Measurements from ENCODE around the gene RRAS.
"Not testable (repeated sequence)": the region's sequence is repeated elsewhere in the genome, so short reads cannot be mapped to it uniquely, and the experiment has no call there.

The RRAS gene

GRCh38 chr19:49624967-49625910 lies 14.7 kb downstream of the RRAS start:
- no peak overlapping the region for H3K9ac ChIP-seq
- no peak for TF ChIP-seq Cebpa-rat (IDR thresholded peaks at IDR 0.05)
- no peaks in the 10 kb centered on the region for H3K9me3 ChIP-seq (replicated peaks in 1 of 11)
- no peak overlapping the region for H3K27ac ChIP-seq
- H3K4me1 ChIP-seq = no peaks in the 10 kb centered on the region
- peaks cover 0 to 53% (median 6%) of the 10 kb centered on the region in 11 experiments; a peak in 5 of 22 replicates for H4K20me1 ChIP-seq
- no peak overlapping the region for H3K4me2 ChIP-seq
- H3K27me3 ChIP-seq = no peaks in the 10 kb centered on the region
- peaks cover 68 to 90% (median 81%) of the 10 kb centered on the region in 11 experiments for H3K36me3 ChIP-seq
- no peak overlapping the region for H3K4me3 ChIP-seq

GRCh38 chr19:49617860-49618259 lies 22.1 kb downstream of the RRAS start:
- H3K9ac ChIP-seq, H3K4me3 ChIP-seq, H3K27me3 ChIP-seq, H3K27ac ChIP-seq, H3K4me2 ChIP-seq: not testable (repeated sequence)
- peaks cover 0 to 14% (median 8%) of the 10 kb centered on the region in 11 experiments; a peak in 11 of 22 replicates for H3K9me3 ChIP-seq (replicated peaks in 1 of 11)
- peaks cover 0 to 24% (median 13%) of the 10 kb centered on the region in 10 experiments; a peak in 12 of 20 replicates for H3K4me1 ChIP-seq
- H3K36me3 ChIP-seq = peaks cover 77 to 96% (median 91%) of the 10 kb centered on the region in 11 experiments
- peaks cover 17 to 75% (median 26%) of the 10 kb centered on the region in 11 experiments; a peak in 20 of 22 replicates for H4K20me1 ChIP-seq

- Histone ChIP-seq H3K4me3 (no peak overlapping the region), H3K4me2 (no peak overlapping the region), H3K9ac (no peak overlapping the region), H3K9me3 (replicated peaks in 1 of 11) (peaks cover 0 to 14% (median 8%) of the 10 kb centered on the region in 11 experiments; a peak in 11 of 22 replicates), H3K36me3 (peaks cover 72 to 98% (median 92%) of the 10 kb centered on the region in 11 experiments), H3K27ac (no peak overlapping the region), H3K27me3 (no peaks in the 10 kb centered on the region), H4K20me1 (peaks cover 25 to 78% (median 35%) of the 10 kb centered on the region in 11 experiments; a peak in 20 of 22 replicates), H3K4me1 (peaks cover 0 to 33% (median 18%) of the 10 kb centered on the region in 10 experiments; a peak in 12 of 20 replicates)
- TF ChIP-seq Cebpa-rat (IDR thresholded peaks at IDR 0.05) = no peak
These were observed 23.0 kb downstream of the RRAS start for GRCh38 chr19:49616945-49617344.

GRCh38 chr19:49616532-49616931 lies 23.4 kb downstream of the RRAS start:
- TF ChIP-seq Cebpa-rat (IDR thresholded peaks at IDR 0.05) = no peak
- H3K27me3 ChIP-seq = no peaks in the 10 kb centered on the region
- no peak overlapping the region for H3K4me3 ChIP-seq
- H4K20me1 ChIP-seq = peaks cover 25 to 74% (median 35%) of the 10 kb centered on the region in 11 experiments; a peak in 20 of 22 replicates
- no peak overlapping the region for H3K27ac ChIP-seq
- no peak overlapping the region for H3K9ac ChIP-seq
- peaks cover 68 to 95% (median 89%) of the 10 kb centered on the region in 11 experiments for H3K36me3 ChIP-seq
- no peak overlapping the region for H3K4me2 ChIP-seq
- H3K9me3 ChIP-seq (replicated peaks in 1 of 11) = peaks cover 0 to 14% (median 8%) of the 10 kb centered on the region in 11 experiments; a peak in 11 of 22 replicates
- peaks cover 0 to 38% (median 19%) of the 10 kb centered on the region in 10 experiments; a peak in 12 of 20 replicates for H3K4me1 ChIP-seq

GRCh38 chr19:49615861-49616260 lies 24.1 kb downstream of the RRAS start:
- no peak overlapping the region for H3K4me2 ChIP-seq
- H3K4me1 ChIP-seq = peaks cover 0 to 44% (median 22%) of the 10 kb centered on the region in 10 experiments; a peak in 12 of 20 replicates
- no peaks in the 10 kb centered on the region for H3K27me3 ChIP-seq
- TF ChIP-seq Cebpa-rat (IDR thresholded peaks at IDR 0.05) = no peak
- peaks cover 69 to 97% (median 90%) of the 10 kb centered on the region in 11 experiments for H3K36me3 ChIP-seq
- no peak overlapping the region for H3K9ac ChIP-seq
- peaks cover 0 to 14% (median 8%) of the 10 kb centered on the region in 11 experiments; a peak in 11 of 22 replicates for H3K9me3 ChIP-seq (replicated peaks in 1 of 11)
- peaks cover 29 to 75% (median 38%) of the 10 kb centered on the region in 11 experiments; a peak in 20 of 22 replicates for H4K20me1 ChIP-seq
- peak overlapping the region in 2 of 11 experiments; percentile 74 to 80; a peak in 3 of 22 replicates for H3K27ac ChIP-seq
- H3K4me3 ChIP-seq = no peak overlapping the region

GRCh38 chr19:49614096-49614833 lies 25.7 kb downstream of the RRAS start:
- Histone ChIP-seq H3K9ac (peak overlapping the region in 5 of 11 experiments; percentile 26 to 62 (median 60); a peak in 8 of 22 replicates), H3K4me1 (peaks cover 0 to 47% (median 22%) of the 10 kb centered on the region in 10 experiments; a peak in 12 of 20 replicates), H3K27ac (peak overlapping the region in 7 of 11 experiments; percentile 13 to 80 (median 52); a peak in 10 of 22 replicates), H4K20me1 (peaks cover 36 to 80% (median 51%) of the 10 kb centered on the region in 11 experiments), H3K36me3 (peaks cover 69 to 99% (median 92%) of the 10 kb centered on the region in 11 experiments), H3K4me3 (no peak overlapping the region), H3K4me2 (peak overlapping the region in 5 of 11 experiments; percentile 45 to 82 (median 62); a peak in 11 of 22 replicates), H3K27me3 (no peaks in the 10 kb centered on the region), H3K9me3 (replicated peaks in 1 of 11) (peaks cover 0 to 14% (median 8%) of the 10 kb centered on the region in 11 experiments; a peak in 11 of 22 replicates)
- TF ChIP-seq Cebpa-rat (IDR thresholded peaks at IDR 0.05) = no peak

GRCh38 chr19:49613374-49613773 lies 26.6 kb downstream of the RRAS start:
- Histone ChIP-seq H3K4me3 (no peak overlapping the region; a peak in 1 of 20 replicates), H3K36me3 (peaks cover 70 to 99% (median 92%) of the 10 kb centered on the region in 11 experiments), H3K27ac (peak overlapping the region in 5 of 11 experiments; percentile 14 to 80 (median 54); a peak in 8 of 22 replicates), H3K9me3 (replicated peaks in 1 of 11) (peaks cover 0 to 14% (median 8%) of the 10 kb centered on the region in 11 experiments; a peak in 11 of 22 replicates), H3K4me1 (peaks cover 0 to 47% (median 22%) of the 10 kb centered on the region in 10 experiments; a peak in 12 of 20 replicates), H3K9ac (peak overlapping the region in 4 of 11 experiments; percentile 57 to 62 (median 60); a peak in 8 of 22 replicates), H3K27me3 (no peaks in the 10 kb centered on the region), H3K4me2 (peak overlapping the region in 5 of 11 experiments; percentile 45 to 82 (median 62); a peak in 9 of 22 replicates), H4K20me1 (peaks cover 40 to 82% (median 60%) of the 10 kb centered on the region in 11 experiments)
- TF ChIP-seq Cebpa-rat (IDR thresholded peaks at IDR 0.05) = no peak

- H3K9me3 ChIP-seq (replicated peaks in 1 of 11) = no peaks in the 10 kb centered on the region
- H3K27ac ChIP-seq = no peak overlapping the region
- H3K9ac ChIP-seq = no peak overlapping the region
- no peak overlapping the region for H3K4me2 ChIP-seq
- H3K4me1 ChIP-seq = peaks cover 0 to 50% (median 21%) of the 10 kb centered on the region in 10 experiments; a peak in 12 of 20 replicates
- peaks cover 65 to 98% (median 89%) of the 10 kb centered on the region in 11 experiments for H4K20me1 ChIP-seq
- no peaks in the 10 kb centered on the region for H3K27me3 ChIP-seq
- peaks cover 68 to 99% (median 92%) of the 10 kb centered on the region in 11 experiments for H3K36me3 ChIP-seq
- no peak for TF ChIP-seq Cebpa-rat (IDR thresholded peaks at IDR 0.05)
- no peak overlapping the region for H3K4me3 ChIP-seq
These were observed 30.3 kb downstream of the RRAS start for GRCh38 chr19:49609499-49610092.
